WI38 (cell line): ENCODE data around the gene ZNF470.
A peak's percentile ranks its signal among the peaks of the same experiment; 100 is the strongest.

Source experiments
- H3K4me3 ChIP-seq: 2 replicates; pipeline ENCODE4 v1.5.1; 2011; ENCODE audit warnings: low read depth, mild to moderate bottlenecking, control low read depth, low read length
- CTCF ChIP-seq: IDR thresholded peaks from 2 replicates; pipeline ENCODE4 v1.5.1; 2012; ENCODE audit warnings: low read depth, mild to moderate bottlenecking, control low read depth, low read length

Gene ZNF470

GRCh38 chr19:56547535-56547934 lies 19.7 kb upstream of the ZNF470 start:
- TF ChIP-seq CTCF = 0 out of 2 replicates have a peak, but pooled peaks have one; percentile 17
- no peak overlapping the region for H3K4me3 ChIP-seq

GRCh38 chr19:56554272-56554869 lies 12.9 kb upstream of the ZNF470 start:
- no peak for TF ChIP-seq CTCF
- H3K4me3 ChIP-seq = no peak overlapping the region

GRCh38 chr19:56562766-56563165 lies 4.5 kb upstream of the ZNF470 start:
- no peak overlapping the region for H3K4me3 ChIP-seq
- TF ChIP-seq CTCF = no peak

- no peak for TF ChIP-seq CTCF
- H3K4me3 ChIP-seq = peak overlapping the region; percentile 77
Measured at GRCh38 chr19:56566904-56567273, 379 bp upstream of the ZNF470 start.

- TF ChIP-seq CTCF = no peak
- H3K4me3 ChIP-seq = no peak overlapping the region
Measured at GRCh38 chr19:56572589-56572988, 5.3 kb downstream of the ZNF470 start.

GRCh38 chr19:56573914-56574313 lies 6.6 kb downstream of the ZNF470 start:
- no peak overlapping the region for H3K4me3 ChIP-seq

More at GRCh38 chr19:56573914-56574313, 6.6 kb downstream of the ZNF470 start:
- TF ChIP-seq CTCF = no peak
